GM18508 (cell line): ENCODE results near the gene ZBED4.
A peak's percentile ranks its signal among the peaks of the same experiment; 100 is the strongest.

ENCODE experiments used
- ATAC-seq: cut with Tn5 transposase; IDR thresholded peaks from one replicate; pipeline ENCODE4 v1.9.1; 2021; ENCODE audit warnings: moderate number of reproducible peaks; ENCODE audit not compliant: insufficient read depth, unreplicated experiment

Gene ZBED4

DNA sequence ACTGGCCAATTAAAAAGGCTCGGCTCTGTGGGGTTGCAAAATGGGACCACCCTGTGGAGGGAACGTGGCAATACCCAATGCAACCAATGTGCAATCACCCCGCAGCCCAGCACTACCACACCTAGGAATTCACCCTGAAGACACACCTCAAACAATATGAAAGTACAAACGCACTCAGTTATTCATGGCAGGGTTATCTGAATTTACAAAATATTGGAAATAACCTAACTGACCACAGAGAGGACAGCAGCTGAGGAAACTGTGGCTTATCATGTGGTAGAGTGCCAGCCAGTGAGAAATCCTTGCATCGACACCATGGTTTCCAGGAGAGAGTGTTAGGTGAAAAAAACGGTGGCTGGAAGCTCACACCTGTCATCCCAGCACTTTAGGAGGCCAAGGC lies 45.9 kb downstream of the ZBED4 start:
- no peak for ATAC-seq

DNA sequence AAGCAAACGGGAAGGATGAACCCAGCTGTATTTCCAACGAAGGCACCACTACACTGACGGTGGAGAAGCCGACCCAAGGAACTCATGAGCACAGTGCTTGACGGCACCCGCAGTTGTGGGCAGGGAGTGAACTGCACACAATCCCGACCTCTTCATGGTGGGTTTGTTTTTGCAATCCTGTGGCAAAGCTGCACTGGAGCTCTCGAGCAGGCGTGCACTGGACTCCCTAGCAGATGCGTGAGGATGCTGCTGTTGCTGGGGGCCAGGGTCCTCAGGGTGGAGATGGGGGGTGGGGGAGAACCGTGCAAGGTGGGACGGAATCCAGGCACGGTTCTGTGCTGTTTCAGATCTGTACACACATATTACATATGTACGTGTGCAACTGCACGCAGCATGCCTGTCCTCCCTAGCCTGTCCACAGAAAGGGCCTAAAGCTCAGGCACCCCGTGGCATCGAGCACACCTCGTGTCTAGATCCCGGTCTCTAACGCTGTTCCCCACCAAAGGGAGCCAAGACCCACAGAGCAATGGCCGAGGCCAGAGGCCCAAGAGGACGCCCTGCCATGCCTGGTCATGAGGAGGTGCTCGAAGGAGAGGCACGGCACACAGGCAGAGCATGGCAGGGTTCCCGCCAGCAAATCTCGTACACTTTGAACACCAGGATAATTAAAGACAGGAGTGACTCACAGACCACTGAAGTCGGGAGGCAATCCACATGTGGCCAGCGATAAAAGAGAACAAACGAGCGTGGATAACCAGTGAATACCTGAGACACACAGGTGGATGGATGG lies 47.0 kb downstream of the ZBED4 start:
- ATAC-seq: no peak

DNA sequence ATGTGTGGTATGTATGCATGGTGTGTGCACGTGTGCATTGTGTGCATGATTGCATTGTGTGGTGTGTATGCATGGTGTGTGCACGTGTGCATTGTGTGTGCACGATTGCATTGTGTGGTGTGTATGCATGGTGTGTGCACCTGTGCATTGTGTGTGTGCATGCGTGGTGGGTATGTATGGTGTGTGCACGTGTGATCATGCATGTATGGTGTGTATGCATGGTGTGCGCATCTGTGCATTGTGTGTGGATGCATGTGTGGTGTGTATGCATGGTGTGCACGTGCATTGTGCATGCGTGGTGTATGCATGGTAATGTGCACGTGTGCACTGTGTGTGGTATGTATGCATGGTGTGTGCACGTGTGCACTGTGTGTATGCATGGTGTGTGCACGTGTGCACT lies 47.8 kb downstream of the ZBED4 start:
- no peak for ATAC-seq

DNA sequence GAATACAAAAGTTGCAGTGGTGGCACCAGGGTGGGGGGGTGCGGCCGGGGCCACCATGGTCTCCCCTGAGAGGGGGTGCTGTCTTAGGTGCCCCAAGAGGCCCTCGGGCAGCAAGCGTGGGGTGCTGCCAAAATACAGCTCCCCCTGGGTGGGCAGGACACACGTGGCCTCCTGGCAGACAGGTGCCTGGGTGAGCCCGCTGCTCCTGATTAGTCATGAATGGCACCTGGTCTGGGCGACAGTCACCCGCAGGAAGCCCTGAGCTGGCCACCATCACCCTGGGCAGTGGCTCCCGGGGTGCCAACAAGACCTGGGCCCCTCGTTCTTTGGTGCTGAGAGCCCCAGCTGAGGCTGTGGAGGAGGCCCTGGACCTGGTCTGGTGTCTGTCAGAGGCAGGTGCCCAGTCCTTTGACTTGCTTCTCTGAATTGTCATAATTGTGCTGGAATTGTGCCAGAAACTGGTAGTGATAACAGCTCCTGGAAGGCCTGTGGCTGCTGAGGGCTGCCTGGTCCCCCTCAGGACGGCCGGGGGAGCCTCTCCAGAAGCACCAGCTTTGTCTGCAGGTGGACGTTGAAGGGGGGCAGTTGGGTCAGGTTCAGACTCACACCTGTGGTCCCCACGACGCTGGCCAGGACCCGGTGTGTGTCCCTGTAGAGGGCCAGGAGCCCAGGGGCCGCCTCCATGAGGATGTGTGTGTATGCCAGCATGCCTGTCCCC lies 49.8 kb downstream of the ZBED4 start:
- ATAC-seq: no peak

DNA sequence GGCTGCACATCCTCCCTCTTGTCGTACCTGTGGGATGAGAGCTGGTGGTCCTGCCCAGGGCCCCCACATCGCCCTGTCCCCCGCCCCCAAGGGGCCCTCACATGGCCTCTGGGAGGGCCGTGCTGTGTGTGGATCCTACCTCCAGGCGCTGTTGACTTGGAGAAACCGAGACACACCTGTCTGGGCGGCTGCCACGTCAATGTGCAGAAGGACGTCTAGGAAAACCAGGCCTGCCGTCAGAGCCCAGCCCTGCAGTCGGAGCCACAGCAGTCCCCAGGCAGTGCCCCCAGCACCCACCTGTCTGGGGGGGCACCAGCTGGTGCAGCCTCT lies 50.4 kb downstream of the ZBED4 start:
- ATAC-seq: no peak

DNA sequence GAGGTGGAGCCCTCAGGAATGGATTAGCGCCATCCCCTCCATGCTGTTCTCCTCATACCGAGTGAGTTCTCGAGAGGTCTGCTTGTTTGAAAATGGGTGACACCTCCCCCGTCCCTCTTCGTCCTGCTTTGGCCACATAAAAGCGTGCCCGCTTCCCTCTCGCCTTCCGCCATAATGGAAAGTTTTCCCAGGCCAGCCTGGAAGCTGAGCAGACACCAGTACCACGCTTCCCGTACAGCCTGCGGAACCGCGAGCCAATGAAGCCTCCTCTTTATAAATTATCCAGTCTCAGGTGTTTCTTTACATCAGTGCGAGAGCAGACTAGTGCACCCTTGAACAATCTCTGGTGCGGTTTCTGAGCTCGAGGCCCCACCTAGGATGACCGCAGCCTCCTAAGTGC lies 51.8 kb downstream of the ZBED4 start:
- no peak for ATAC-seq

DNA sequence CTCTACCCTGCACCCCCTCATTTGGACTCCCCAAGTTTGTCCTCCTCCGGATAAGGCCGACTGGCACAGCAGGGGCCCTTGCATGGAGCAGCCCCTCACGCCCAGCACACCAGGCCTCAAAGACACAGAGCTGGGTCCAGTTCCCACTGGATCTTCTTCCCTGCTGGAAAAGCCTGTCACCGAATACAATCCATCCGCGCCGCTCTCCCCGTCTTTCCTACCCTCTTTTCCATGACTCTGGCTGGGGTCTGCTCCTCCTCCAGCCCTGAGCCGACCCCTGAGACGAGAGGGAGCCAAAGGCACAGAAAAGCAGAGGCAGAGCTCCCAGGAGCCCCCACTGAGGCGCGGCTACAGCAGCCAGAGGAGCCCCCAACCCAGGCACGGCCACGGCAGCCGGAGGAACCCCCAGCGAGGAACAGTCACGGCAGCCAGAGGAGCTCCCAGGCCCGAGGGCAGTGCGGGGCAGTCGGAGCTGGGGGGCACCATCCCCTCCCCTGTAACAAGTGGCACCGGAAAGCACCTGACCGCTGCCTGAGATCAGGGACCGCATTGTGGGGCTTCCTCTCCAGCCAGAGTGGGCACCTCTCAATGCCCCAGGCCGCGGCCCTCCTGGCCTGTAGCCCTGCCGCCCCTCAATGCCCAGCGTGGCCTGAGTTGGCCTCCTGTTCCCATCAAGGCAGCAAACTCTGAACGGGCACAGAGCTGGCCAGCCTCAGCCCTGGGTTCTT lies 52.6 kb downstream of the ZBED4 start:
- no peak for ATAC-seq

DNA sequence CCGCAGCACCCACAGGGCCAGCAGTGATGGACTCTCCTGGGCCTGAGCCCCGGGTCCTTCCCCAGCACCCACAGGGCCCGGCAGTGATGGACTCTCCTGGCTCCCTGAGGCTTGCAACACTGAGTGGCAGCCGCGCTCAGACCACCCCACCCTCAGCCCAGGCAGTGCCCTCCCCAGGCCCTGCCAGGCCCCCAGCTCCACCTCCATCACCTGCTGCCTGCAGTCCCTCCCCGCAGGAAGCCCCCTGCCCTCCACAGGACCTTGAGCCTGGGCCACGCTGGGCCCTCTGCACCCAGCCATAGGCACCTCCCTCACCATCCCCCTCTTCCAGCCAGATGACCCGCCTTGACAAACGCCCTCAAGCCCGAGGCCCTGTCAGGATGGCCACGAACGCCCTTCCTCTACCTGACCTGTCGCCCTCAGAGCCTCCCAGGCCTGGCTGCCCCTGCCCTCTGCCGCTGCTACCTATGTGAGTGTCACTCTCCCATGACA lies 53.2 kb downstream of the ZBED4 start:
- no peak for ATAC-seq

DNA sequence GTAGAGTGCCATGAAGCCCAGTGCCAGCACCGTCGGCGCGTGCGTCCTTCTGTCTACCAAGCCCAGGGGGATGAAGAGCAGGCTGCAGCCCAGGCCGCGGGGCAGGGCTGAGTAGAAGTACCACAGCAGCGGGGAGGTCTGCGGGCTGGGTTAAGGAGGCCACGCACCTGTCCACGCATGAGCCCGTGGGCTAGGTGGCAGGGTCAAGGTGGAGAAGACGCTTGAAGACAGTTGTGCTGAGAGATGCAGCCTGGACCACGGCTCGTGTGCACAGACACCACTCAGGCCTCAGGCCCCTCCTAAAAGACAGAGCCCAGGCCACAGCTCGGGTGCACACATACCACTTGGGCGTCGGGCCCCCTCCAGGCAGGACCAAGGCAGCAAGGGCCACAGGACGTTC lies 54.2 kb downstream of the ZBED4 start:
- no peak for ATAC-seq

DNA sequence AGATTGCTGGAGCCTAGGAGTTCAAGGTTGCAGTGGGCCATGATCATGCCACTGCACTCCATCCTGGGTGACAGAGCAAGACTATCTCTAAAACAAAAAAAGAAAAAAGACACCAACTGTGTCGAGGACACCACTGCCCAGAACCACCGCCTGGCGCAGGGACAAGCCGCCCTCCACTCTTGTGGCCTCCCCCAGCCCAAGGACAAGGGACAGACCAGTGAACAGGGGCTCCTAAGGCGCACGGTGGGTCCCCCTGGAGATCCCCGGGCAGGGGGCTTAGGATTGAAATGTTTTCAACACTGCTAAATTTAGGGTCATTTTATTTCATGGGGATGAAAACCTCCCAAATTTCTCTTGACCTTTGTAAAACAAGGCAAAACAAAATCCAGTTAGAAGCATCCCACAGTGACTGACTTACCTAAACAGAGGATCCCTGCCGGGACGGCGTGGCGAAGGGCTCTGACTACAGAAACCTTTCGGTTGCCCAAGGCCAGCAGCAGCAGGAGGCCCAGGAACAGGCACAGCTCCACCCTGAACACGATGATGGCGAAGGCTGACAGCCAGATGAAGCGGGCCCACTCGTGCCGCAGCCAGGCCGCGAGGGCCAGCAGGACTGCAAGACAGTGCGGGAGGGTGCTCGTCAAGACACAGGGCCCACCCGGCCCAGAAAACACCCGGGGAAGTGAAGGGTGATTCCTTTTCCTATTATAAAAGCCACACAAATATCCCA lies 56.0 kb downstream of the ZBED4 start:
- no peak for ATAC-seq

DNA sequence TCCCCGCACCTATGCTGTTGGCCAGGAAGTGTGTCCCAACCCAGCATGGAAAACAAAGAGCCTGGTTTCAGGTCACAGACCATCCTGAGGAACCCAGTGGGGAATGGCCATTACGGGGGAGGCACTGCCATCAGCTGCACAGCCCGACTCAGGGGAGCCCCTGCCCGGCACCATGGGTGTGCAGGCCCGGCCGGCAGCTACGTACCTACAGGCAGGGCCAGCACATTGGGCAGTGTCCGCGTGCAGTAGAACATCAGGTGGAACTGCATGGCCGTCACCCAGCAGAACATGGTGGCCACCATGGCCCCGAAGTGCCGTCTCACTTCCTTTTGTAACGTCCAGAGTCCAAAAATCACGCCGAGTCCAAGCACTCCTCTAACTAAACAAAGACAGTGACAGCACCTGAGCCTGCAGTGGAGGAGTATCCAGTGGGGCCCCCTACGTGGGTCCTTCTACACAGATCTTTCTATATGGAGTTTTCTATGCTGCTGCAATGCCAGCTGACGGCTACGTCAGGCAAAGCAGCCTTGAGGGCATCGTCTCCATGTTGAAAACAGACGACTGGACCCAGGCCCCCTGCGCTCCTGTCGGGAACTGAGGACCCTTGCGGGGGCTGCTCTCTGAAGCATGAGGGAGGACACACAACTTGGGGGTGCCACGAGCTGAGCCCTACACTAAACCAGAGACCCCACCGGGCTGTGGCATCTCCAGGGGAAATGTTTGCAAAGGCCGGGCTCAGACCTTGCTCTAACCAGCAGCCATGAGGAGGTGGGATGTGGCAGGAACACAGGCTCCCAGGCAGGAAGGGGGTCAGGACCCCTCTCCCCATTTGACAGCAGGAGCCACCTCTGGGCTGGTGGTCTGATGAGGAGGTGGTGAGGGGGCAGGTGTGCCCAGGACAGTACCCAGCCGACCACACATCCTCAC lies 56.8 kb downstream of the ZBED4 start:
- no peak for ATAC-seq

DNA sequence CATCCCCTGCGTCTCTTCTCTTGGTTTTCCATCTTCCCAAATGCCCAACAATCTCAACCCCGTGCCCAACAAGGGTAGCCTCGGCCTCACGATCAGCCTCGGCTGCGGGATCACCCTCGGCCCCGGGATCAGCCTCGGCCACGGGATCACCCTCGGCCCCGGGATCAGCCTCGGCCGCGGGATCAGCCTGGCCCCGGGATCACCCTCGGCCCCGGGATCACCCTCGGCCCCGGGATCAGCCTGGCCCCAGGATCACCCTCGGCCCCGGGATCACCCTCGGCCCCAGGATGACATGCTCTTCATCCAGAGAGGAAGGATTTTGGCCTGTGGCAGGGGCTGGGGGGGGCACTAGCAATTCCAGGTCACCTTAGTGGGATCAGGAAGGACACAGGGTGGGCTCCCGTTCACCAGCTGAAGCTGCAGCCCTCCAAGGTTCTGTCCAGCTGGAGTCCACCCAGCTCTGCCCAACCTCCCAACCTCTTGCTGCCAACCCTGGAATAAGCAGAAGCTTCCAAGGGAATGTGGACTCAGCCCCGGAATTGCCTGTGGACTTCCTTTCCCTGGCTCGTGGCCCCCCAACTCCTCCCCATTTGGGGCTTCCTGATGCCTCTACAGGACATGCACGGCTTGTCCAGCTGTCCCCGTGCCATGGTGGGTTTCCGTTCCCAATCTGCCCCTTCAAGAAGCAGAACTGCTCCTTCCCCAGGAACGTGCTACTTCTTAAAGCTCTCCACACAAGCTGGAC lies 58.4 kb downstream of the ZBED4 start:
- ATAC-seq: no peak

DNA sequence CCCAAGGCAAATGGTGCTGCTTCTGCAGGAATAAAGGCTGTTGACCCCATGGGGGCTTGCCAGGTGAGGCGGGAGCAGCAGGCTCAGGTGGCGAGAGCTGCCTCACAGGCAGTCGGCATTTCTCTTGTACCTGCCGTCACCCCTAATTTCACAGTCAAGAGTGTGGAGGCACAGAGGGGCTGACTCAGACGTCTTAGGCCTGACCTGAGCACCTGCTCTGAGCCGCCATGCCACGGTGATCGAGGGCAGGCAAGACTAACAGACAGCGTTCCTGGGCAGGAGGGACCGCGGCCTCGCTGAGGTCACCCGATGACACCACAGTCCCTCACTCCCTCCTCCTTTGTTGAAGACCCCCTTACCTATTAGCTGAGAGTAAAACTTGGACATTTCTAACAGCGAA lies 59.4 kb downstream of the ZBED4 start:
- no peak for ATAC-seq

DNA sequence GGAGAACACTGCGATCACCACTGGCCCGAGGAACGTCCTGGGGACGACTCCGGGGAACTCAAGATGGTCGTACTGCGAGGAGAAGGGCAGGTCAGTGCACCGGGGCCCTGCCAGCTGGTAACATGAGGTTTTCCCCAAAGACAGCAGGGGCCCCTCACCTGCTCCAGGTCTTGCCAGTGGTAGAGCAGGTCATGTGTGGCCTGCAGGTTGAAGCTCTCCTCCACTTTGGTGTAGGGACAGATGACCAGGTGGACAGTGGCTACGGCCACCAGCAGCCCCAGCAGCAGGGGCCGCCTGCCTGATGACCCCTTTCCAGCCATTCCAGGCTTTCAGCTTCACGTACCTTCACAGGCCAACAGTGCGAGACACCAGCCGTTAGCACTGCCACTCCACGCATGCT lies 59.8 kb downstream of the ZBED4 start:
- no peak for ATAC-seq

DNA sequence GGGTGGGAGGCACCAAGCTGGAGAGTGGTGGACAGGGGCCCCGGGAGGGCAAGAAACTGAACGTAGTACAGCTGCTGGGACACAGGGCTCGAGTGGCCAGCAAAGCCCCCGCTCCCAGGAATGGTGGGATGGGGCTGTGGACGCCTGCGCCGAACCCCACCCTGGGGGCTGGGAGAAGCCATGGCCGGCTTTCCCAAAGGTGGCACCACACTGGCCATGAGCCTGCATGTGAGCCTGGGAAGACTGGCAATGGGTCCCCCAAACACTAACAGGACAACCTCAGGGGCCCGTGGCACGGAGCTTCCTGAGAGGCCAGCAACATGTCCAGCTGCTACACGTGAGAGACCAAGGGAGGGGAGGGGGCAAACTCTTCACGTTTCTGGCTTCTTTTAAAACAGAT lies 60.6 kb downstream of the ZBED4 start:
- ATAC-seq: no peak

DNA sequence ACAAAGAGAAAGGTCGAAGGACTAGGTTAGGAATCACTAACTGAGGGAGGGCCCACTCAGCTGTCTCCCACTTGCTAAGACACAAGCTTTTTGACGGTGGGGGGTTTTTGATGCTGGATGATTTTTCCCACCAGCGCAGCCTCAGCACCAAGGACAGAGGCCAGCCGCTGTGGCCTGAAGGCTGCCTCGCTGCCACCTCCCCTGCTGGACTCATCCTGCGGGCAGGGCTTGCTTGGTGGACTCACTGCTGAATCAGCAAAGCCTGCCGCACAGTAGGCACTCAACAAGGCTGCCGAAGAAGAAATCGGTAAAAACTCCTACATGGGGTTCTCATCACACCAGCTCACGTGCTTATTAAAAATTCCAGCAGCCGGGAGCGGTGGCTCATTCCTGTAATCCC lies 62.0 kb downstream of the ZBED4 start:
- no peak for ATAC-seq

DNA sequence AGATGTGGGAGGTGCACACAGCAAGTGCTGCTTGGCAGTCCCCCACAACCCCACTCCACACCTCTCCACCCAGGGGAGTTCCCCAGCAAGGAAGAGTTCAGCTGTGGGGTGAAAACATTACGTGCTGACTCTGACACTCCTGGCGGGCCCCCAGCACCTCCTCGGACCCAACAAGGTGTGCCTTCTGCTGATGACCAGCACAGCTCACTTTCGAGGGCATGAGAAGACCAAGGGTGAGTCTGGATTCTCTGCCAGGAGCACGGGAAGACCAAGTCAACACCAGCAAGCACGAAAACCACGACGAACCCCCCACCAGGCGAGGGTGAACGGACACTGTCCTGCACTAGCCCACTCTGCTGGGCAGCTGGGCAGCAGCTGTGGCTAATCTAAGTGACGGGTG lies 63.2 kb downstream of the ZBED4 start:
- no peak for ATAC-seq

DNA sequence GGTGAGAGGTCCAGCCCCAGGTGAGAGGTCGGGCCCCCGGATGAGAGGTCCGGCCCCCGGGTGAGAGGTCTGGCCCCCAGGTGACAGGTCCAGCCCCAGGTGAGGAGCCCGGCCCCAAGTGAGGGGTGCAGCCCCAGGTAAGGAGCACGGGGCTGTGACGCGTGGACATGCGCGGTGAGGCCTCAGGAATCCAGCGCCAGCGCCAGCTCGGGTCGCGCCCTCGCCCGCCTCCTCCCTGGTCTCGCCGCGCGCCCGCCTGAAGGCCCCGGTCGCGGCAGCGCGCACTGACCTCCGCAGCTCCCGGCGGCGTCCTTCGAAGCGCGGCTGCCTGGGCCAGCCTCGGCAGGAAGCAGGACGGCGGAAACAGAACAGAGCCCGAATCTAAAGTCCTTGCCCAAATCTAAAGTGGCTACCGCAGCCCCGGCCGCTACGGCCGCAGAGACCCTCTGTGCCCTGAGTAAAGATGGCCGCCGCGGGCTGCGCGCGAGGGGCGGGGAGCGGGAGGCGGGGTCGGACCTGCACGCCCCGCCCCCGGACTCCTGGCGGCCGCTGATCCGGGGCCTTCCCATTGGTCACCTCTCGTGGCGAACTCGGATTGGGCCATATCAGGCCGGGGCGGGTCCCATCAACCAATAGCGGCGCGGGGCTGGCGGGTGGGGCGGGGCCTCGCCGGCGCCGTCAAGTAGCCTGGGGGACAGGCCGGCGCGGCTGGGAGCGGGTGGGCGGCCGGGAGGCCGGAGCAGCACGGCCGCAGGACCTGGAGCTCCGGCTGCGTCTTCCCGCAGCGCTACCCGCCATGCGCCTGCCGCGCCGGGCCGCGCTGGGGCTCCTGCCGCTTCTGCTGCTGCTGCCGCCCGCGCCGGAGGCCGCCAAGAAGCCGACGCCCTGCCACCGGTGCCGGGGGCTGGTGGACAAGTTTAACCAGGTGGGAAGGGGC lies 64.6 kb downstream of the ZBED4 start, which contains the start of the genes ALG12 and CRELD2:
Gene ALG12 (minus strand): TSS at position 465 of the 937 bp plus-strand sequence. CDS start 4,673 bp downstream, outside the sequence.
Gene CRELD2 (plus strand): TSS at position 661 of the 937 bp plus-strand sequence. CDS start 136 bp downstream, at position 797.
- ATAC-seq: peak; percentile 55
